Fibroblast of peridontal ligament (primary cell): ENCODE measurements around the gene WDR64.

Experiments used
- DNase-seq: peaks from one replicate; pipeline ENCODE4 v3.0.0-alpha.2; 2010; ENCODE audit errors: extremely low read depth

Gene WDR64

DNA sequence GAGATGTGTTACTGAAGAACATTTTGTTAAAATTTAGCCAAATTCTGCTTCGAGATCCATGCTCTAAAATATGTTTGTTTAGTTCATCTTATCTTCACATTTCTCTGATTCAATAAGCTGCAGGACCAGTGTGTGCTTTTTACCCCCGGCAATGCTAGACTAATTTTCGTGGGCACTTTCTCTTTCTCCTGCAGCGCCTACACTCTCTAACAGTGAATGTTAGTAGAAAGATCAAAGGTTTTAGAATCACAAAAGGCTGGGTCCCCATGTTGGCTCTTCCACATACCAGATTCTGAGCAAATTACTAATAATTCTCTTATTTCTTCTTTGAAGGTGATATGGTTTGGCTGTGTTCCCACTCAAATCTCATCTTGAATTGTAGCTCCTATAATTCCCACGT is 20.4 kb upstream of the WDR64 start:
- DNase-seq, result no peak

DNA sequence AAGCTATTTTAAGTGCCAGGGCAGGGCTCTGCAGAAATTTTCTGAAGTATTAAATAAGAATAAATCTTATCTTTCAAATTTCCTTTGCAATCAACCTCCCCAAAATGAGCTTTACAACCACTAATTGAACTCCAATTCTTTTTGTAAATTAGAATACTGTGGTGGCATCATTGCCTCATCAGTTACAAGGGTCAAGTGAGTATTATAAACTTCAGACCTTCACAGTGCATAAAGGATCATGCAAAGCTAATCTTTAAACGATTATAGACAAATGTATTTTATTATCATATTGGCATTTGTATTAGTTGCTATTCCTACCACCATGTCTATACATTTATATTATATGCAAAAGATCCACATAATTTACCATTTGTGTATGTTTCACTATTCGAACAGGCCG is 19.1 kb upstream of the WDR64 start:
- no peak for DNase-seq

DNA sequence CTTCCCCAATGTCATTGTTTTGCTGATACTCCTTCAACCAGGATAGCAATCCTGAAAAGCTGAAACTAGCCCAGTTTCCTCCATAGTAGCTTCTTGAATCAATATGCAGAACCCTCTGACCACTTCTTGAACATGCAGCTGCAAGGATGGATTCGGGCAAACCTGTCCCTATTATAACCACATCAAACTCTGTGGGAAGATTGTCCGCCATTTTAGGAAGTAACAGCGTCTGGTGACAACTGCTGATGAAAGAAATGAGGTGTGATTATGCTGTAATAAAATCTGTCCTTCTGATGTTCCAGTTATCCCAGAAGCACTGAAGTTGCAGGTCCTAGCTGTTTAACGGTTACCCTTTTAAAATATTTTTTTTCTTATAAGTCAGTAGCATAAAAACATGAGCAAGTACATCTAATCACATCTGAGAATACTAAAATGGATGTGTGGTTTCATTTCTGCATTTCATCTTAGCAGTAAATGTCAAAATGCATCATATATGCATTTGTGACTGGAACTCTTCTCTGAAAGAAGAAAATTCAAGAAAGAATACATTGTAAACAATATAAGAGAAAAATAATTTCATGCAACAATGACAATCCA is 16.4 kb upstream of the WDR64 start:
- no peak for DNase-seq

DNA sequence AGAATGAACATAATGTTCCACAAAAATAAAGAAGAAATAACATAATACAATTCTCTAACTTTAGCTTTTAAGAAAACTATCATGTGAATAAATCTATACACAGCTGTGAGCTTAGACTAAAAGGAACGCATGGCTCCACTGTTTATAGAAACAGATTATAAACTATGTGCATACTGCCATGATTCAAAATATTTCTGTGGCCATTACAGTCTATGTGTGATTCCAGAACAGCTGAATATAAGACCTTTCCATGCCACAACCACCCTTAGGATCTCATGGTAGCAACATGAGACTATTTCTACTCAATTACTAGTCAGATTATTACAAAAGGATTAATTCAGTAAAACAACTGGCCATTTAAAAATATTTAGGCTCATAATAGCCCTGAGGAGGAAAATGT is 15.8 kb upstream of the WDR64 start:
- no peak for DNase-seq

DNA sequence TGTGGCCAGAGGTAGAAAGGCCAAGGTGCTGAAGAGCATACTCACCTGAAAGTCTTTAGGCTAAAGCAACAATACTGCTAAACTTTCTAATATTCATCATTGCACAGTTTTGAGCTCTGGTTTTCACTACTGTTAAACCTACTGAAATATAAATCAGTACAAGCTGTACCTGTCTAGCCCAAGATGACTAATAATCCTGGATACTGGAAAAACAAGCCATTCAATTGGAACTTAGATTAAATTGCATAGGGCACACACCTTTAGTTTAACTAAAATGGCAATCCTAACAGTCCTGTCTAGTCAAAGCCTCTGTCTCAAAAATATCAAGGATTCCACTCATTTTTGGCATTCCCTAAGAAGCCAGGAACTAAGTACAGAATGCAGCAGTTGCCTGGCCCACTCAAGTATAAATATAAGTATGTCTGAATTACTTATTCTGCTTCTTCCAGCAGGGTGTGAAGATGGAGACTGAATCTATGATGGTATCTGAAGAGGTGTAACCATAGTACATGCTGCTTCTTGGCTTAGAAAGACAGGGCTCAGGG is 15.0 kb upstream of the WDR64 start:
- DNase-seq, result no peak

DNA sequence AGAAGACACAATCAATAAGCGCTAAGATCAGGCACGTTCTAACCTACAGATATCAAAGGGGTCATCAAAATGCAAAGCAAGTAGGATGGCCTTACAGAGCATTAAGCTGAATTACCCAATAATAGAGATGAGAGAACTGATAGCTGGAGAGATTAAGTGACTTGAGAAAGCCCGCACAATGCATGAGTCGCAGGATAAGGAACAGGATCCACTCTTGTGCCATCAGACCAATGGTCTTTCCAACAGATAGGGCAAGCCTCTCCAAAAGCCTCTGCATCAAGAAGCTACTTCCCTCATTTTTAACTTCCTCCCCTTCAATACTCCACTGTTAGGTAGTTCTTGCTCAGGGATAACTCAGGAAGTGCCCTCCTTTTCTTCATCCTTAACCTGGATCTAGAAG is 14.5 kb upstream of the WDR64 start:
- DNase-seq, result no peak

DNA sequence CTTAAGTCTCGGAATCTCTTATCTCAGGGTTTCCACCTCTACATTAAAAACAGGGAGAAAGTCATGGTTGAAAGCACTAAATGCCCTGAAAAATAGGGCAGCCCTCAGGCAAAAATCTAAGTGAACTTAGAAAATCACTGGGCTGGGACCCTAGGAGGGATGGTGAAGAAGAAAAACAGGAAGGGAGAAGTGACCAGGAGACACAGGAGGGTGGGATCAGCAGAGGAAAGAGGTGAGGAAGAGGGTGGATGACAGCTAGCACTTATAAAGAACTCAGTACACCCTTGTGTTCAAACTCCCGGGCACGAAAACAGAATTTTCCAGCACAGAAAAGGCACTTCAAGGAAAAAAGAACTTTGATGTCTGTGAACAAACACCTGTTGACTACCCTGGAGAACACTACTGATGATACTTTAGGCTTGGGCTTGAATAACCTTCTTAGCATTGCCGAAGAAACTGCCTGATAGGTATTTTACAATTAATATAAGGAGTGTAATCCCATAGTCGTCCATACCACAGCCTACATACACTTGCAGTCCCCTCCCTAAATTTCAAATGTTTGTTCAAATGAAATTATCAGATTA is 13.9 kb upstream of the WDR64 start:
- no peak for DNase-seq

DNA sequence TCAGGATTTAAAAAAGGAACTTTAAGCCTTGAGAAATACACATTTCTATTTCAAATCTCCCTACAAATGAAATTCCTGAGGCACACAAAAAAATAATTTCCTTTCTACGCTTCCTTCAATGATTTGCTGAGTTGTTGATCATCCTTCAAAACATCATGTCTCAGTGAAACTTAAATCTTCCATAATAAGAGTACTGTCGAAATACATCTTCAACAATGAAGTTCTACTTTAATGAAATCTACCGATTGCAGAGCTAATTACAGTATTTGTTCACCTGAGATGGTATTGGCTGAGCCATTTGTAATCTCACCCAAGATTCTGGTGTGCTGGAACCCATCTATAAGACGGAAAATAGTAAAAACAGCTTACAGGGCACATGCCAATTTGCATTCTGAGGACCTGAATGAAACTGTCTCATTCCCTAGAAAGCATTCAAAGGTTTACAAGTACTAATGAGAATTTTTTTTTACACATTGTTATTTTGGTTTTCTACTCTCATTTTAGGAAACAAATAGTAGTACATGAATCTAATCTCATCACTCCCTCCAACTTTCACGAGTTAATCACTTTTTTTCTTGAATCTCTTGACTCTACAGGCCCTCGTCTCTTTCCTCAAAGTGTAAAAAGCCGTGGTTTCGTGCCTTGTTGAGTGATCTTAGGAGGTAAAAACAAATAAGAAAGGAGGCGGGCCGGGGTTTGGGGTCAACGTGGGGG is 13.0 kb upstream of the WDR64 start:
- DNase-seq, result no peak

DNA sequence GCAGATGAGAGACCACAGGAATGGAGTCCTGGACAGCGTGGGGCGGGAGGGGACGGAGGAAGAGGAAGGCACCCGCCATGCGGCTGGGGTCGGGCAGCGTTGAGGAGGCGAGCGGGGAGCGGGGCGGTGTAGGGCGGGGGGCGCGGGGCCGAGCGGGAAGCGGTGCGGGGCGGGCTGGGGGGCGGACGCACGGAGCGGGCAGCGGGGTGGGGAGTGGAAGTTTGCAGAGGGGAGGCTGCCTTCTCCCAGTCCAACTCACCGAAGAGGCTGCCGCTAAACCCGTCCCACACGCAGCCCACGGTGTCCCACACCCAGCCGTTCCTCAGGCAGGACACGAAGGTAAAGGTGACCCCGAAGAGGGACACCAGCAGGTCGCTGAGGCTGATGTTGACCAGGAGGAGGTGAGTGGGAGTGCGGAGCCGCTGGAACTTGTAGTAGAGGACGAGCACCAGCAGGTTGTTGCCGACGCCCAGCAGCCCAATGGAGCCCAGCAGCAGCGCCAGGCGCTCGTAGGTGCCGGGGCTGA is 12.4 kb upstream of the WDR64 start:
- DNase-seq, result no peak

DNA sequence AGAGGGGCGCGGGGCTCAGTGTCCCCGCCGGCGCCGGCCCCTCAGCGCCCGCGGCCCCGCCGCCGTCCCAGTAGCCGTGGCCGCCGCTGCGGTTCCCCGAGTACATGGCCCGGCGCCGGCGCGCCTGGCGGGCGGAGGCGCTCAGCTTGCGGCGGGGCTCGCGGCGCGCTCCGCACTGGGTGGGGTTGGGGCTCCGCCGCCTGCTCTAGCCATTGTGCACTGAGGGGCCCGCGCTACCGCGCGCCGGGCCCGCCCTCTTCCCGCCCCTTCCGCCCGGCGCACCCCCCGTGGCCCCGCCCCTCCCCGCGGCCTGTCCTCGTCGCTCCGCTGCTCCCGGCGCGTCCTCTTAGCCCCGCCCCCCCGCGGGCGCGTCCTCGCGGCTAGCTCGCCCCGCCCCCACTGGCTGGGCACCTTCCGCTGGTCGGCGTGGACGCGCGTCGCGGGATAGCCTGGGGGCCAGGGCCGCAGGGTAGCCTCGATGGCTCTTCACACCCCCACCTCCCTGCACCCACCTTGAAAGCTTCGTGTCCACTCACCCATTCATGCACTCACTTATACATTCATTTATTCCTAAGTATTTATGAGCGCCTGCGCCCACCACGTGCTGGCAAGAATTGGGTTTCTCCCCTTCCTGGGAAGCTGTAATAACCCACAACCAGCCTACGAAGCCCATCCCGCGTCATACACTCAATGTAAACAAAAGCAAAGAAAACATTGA is 11.8 kb upstream of the WDR64 start, which contains the start of the genes CHML and OPN3:
TSS of gene CHML (minus strand) at position 221 of the 718 bp plus-strand sequence. CDS start 4,603 bp downstream, outside the sequence.
TSS of gene OPN3 (minus strand) at position 221 of the 718 bp plus-strand sequence. CDS start at position 106, 115 bp downstream.
- DNase-seq, result peak; percentile 73

DNA sequence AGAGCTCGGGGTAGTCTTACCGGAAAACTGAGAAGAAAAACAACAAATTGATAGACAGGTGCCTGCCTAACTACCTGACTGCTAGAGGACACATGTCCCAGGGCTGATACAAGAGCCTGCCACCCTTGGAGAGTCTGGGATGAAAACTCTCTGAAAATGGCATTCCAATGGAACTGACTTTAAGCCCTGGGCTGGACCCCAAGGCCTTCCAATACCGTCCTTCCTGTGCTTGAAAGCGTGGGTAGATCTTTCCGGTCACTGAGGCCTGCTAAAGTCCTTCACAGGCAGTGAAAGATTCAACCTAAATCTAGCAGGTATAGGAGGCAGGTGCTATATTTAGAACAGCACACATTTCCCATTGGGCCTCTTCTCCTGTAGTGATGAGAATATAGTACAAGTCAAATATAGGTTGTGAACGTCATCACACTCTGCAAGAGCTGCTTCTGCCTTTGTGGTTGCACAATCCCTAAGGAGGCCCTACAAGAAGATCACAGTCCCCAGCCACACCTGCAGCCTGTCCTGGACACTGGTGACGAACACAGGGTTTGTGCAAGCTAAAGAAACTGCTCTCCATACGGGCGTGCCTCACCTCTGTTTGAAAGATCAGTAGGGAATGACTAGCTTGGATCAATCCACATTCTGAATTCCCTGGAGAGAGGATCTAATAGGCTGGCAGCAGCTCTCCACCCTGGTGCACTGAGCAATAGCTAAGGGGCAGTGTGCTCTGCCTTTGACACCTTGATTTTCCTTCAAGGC is 11.0 kb upstream of the WDR64 start:
- DNase-seq, result no peak

DNA sequence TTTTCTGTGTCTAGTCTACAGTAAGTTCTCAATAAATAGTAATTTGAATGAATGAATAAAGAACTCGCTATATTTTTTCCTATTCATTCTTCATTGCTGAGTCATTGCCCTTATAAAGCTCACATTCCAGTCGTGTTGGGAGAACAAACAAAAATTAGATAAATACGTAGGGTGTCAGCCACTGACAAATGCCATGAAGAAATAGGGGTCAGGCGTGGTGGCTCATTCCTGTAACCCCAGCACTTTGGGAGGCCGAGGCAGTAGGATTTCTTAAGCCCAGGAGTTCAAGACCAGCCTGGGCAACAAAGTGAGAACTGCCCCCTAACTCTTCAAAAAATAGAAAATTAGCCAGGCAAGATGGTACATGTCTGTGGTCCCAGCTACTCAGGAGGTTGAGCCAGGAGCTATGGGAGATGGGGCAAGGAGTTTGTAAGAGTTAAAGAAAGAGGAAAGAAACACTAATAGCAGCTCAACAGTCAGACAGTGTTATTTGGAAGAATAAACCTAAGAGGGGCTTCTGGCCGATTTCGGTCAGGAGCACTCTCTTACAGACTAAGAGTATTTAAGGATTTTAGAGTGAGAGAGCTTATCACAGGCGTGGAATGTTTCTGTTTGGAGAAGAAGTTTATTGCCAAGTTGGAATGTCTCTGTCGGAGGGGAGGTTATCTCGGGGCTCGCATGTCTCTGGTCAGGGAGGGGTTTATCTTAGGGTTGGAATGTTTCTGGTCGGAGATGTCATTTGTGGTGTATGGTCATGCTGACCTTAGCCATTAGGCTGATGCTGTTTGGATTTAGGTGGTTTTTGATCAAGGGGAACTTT is 10.1 kb upstream of the WDR64 start:
- no peak for DNase-seq

DNA sequence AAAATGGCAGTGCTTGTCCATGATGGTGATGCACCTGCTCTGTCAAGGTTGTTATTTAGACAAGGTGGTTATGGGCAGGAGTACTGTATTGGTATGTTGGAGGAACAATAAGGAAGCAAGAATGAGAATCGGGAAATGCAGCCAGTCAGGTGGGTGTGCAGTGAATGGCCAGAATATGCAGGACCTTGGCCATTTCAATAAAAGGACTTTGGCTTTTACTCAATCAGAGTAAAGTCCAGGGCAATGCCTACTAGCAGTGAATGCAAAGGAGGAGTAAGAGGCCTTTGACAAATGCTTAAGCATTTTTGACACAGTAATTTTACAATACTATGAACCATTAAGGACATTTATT is 9.5 kb upstream of the WDR64 start:
- DNase-seq, result no peak

DNA sequence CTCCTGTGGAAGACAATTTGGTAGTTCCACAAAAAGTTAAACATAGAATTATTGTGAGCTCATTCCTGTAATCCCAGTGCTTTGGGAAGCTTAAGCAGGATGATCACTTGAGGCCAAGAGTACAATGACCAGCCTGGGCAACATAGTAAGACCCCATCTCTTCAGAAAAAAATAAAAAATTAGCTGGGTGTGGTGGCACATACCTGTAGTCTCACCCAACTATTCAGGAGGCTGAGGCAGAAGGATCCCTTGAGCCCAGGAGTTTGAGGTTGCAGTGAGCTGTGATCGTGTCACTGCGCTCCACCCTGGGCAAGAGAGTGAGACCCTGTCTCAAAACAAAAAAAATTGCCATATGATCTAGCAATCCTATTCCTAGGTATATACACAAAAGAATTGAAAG is 7.8 kb upstream of the WDR64 start:
- no peak for DNase-seq

DNA sequence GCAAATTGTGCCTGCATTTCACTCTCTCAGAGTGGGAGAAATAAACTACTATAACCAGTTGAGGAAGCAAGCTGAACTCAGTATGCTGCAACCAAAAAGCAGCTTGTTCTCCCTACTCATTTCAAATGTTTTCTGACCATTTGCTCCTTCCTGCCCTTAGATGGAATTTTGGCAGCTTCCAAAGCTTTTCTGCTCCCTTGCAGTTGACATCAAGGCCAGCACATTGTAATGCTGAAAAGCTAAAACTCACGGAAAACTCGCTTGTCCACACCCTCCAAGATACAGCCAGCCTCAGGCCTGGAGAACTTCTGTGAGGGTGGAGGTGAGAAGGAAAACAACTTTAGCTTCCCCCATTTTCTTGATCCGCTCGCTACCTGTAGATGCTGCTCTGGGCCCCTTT is 6.9 kb upstream of the WDR64 start:
- DNase-seq, result peak; percentile 13

DNA sequence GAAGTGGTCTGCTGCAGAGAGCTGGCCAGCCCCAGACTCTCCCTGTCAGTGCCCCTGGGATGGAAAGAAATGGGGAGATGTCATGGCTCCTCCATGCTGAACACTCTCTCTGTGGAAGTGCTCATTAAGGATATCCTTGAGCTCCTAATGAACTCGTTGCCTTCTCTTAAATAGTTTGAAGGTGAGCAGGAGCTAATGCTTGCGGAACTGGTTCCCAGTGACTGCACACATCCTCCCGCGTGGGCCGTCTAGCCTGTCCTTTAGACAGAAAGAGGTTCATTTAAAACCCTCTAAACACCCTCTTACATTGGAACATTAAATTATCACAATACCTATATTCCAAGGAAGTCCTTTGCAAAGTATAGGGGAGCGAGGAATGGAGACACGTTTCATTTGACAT is 5.9 kb upstream of the WDR64 start:
- no peak for DNase-seq

DNA sequence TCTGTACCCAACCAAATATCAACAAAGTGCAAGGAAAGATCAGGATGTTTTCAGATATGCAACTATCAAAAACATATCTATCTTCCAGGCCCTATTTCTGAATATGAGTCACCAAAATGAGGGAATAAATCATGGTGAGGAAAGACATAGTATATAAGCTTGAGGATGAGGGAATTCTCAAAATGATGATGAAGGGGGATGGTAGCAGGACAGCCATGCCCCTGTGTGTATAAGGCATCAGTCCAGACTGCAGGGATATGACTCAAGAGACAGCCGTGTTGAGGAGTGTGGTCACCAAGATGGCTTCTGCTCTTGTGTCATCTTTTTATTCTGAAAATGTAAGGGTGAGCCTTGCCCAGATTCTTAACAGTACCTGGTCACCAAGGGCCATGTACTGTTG is 4.4 kb upstream of the WDR64 start:
- no peak for DNase-seq

DNA sequence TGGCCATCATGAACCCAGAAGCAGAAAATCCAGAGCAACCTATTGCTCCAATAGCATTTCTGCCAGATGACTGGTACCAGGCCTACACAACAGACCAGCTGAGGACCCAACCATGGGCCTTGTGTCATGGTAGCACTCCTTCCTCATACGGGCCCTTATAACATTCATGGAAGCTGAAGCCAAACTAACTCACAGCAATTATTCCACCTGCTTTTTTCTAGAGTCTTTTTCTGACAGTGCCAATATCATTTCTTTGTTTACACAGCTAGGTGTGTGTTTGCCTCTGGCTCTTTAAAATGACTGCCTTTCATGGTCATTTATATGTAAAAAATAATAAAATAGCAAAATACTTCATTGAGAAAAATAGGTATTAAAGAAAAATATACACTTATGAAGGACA is 3.9 kb upstream of the WDR64 start:
- no peak for DNase-seq

DNA sequence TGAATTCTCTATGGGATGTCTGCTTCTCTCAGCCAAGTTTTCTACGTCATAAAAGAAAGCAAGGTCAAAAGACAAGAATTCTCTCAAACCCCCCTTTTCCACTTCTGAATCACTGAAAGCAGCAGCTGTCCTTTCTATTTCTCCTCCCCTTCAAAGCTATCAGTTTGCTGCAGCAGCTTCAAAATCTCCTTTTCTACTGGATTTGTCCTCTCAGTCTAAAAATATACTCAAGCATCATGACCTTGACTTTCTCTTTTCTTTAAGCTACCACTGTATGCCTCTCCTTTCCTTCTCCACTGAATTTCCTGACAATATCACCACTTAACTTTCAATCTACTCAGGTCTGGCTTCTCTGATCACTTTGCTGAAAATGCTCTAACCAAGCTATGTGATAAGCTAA is 1.9 kb downstream of the WDR64 start:
- no peak for DNase-seq

DNA sequence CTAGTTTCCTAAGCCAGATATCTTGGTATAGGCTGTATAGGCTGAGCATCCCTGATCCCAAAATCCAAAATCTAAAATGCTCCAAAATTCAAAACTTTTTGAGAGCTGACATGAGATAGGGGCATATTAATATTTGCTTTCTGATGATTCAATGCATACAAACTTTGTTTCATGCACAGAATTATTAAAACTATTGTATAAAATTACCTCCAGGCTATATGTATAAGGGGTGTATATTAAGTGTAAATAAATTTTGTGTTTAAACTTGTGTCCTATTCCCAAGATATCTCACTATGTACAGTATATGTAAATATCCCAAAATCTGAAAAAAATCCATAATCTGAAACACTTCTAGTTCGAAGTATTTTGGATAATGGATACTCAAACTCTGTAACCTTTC is 2.6 kb downstream of the WDR64 start:
- no peak for DNase-seq
